Uterus (tissue), 2 donors: Measurements from ENCODE around the gene PTDSS2.

ENCODE experiments used
- POLR2A ChIP-seq, 2 donors: fragments of 450-650 bp; IDR thresholded peaks; one replicate each; pipeline ENCODE4 v1.6.1; 2016; ENCODE audit warnings: antibody characterized with exemption in 2 of 2, mild to moderate bottlenecking in 1 of 2, moderate library complexity in 1 of 2
- TF ChIP-seq, protein P1 (sequence below), 4 experiments: fragments of 200-600 bp in 2 of 4; fragments of 450-650 bp in 2 of 4; sonication (generic) in 2 of 4; IDR thresholded peaks; one replicate each; pipeline ENCODE4 v1.5.1; 2016 to 2019; ENCODE audit warnings: antibody characterized with exemption in 4 of 4, mild to moderate bottlenecking in 2 of 4, moderate library complexity in 1 of 4

DNA sequence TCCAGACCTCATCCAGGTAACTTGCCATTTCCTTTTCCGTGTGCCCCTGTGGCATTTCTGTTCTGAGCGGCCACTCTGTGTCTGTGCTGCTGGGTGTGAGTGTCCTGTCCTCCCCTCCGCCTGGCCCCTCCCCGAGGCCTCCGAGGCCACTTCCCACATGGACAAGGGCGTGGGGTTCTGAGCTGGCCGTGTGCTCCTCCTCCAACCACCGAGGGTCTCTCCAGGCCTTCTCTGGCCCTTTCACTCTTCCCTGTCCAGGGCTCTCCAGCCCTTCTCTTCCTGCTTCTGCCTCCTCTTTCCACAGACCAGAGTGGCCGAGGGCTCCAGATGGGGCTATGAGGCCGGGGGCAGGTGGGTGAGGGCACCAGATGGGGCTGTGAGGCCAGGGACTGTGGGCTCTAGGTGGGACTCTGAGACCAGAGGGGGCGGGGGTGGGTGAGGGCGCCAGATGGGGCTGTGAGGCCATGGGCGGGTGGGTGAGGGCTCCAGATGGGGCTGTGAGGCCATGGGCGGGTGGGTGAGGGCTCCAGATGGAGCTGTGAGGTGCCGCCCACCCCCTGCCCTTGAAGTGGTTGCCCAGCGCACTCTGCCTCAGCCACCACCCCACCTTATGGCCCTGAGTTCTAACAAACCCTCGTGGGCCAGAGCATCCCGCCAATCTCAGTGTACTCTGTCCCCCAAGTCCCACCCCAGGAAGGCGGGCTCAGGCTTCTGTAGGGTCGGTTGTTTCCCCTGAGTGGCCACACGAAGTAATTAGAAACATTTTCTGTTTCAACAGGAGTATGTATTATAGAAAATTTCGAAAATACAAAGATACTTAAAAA is 24.1 kb downstream of the PTDSS2 start:
- TF ChIP-seq, protein P1, sequence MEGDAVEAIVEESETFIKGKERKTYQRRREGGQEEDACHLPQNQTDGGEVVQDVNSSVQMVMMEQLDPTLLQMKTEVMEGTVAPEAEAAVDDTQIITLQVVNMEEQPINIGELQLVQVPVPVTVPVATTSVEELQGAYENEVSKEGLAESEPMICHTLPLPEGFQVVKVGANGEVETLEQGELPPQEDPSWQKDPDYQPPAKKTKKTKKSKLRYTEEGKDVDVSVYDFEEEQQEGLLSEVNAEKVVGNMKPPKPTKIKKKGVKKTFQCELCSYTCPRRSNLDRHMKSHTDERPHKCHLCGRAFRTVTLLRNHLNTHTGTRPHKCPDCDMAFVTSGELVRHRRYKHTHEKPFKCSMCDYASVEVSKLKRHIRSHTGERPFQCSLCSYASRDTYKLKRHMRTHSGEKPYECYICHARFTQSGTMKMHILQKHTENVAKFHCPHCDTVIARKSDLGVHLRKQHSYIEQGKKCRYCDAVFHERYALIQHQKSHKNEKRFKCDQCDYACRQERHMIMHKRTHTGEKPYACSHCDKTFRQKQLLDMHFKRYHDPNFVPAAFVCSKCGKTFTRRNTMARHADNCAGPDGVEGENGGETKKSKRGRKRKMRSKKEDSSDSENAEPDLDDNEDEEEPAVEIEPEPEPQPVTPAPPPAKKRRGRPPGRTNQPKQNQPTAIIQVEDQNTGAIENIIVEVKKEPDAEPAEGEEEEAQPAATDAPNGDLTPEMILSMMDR (IDR thresholded peaks at IDR 0.05), result no peak
- TF ChIP-seq POLR2A (IDR thresholded peaks at IDR 0.05), result no peak
